Activated CD8-positive, alpha-beta memory T cell treated with anti-CD3 and anti-CD28 coated beads for 24 hours (primary cell): ENCODE measurements around the gene PAX3.

Source experiments
- DNase-seq: peaks from one replicate; pipeline ENCODE4 v3.0.0-alpha.2; 2020

Gene PAX3

DNA sequence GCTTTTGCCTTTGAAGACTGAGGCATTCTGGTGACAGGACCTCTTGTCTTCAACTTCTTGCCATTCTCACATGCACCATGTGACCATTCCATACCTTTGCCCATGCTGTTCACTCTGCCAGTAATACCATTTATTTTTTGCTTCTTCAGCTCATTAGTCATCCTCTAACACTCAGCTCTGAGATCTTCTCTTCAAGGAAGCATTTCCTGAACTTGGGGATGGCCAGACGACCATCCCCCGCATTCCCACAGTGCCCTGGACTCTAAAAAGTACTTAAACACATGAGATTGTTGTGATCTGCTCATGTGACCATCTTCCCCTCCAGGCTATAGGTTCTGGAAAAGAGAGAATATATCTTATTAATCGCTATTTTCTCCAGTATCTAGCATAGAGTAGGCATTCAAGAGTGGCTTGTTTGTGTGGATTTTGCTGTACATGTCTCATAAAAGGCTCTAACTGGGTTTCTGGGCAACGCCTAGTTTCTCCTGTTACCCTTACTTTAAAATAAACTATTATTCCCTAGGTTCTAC lies 33.9 kb downstream of the PAX3 start:
- DNase-seq = no peak

- no peak for DNase-seq
These were observed 37.3 kb downstream of the PAX3 start for GRCh38 chr2:222261504-222261903.

DNA sequence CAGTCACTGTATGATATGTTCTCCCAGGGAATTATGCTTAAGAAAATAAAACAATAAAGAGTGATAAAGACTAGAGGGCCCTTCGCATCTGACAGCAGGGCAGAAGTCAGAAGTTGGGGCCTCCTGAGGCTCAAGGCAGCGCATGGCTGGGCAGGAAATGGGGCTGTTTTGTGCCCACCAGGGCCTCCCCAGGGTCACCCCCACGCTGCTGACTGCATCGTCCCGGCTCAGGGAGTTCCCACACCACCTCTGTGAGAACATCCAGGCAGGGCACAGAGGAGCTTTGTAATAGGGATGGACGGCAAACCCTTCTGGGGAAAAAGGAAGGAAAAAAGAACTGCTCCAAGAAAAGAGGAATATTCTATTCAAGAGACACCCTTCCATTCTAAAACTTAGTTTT lies 41.2 kb downstream of the PAX3 start:
- no peak for DNase-seq

DNA sequence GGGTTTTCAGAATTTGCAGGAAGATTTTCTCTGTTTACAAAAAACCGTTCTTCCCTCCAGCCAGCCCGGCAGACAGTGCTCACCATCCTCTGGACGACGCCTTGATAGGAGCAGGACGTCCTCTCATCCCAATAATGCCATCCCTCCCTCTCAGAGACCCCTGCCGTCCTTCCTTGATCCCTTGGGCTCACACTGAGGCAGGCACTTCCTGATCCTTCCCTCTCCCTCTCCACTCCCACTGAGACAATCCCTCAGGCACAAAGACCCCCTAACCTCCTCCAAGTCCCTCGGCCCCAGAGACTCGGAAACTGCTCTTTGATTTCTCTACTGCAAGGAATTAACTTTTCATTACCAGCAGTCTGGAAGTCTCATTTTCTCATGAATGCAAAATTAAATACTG lies 42.5 kb downstream of the PAX3 start:
- DNase-seq = no peak

GRCh38 chr2:222255090-222255489 lies 43.7 kb downstream of the PAX3 start:
- DNase-seq = no peak

- DNase-seq = no peak
These were observed 48.5 kb downstream of the PAX3 start for GRCh38 chr2:222250313-222250712.

DNA sequence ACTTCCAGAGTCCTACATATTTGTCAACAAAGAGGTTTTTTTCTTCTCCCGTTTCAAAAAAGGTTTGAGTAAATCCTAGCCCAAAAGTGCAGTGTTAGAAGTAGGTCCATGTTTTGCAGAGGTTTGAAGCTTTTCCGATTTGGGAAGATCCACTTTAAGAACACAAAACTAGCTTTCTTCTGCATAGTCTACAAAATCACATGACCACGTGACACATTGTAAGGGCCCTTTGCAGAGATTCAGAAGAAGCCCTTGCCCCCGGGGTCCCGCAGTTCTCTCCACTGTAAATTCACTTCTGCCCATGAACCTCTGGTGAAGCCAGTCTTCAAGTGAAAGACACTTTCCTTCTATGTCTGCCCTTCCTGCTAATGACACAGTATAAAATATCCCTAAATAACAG lies 49.4 kb downstream of the PAX3 start:
- no peak for DNase-seq

DNA sequence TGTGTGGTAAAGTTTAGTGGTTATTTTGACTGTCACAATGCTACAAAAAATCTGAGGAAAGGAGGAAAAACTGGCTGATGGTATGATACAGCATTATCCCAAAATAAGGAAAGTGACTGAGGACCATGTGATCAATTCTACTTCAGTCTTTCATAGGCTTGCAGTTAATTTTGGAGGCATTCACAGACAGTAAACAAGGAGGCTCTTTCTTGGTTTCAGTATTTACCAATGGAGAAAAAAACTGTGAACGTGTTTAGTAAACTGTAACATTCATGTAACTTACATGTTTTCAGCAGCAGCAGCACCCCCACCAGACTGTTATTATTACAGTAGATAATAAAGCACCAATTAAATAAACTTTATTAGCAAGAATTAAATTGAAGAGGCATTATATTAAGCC lies 50.0 kb downstream of the PAX3 start:
- DNase-seq = no peak

- no peak for DNase-seq
These were observed 50.5 kb downstream of the PAX3 start for GRCh38 chr2:222248256-222248655.

- DNase-seq = no peak
These were observed 56.3 kb downstream of the PAX3 start for GRCh38 chr2:222242532-222242931.

- no peak for DNase-seq
These were observed 57.5 kb downstream of the PAX3 start for GRCh38 chr2:222241128-222241870.

- no peak for DNase-seq
These were observed 58.1 kb downstream of the PAX3 start for GRCh38 chr2:222240676-222241049.

GRCh38 chr2:222239945-222240675 lies 58.7 kb downstream of the PAX3 start:
- no peak for DNase-seq

DNA sequence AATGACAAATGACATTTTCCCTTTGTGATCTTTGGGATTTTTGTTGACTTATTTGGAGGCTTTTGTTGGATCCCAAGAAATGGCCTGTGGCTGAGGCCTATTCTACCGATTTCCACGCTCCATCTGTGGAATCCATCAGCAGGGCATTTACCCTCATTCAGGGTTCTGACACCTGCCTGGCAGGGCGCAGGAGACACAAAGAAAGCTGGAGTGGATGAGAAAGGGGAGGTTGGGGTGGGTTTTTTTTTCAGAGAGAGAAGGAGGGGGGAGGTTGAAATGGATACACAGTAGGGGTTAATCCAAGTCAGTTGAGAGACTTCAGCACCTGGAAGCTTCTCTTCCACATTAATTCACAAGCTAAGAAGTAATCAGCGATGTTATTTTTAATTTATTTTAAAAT lies 59.7 kb downstream of the PAX3 start:
- DNase-seq = no peak

DNA sequence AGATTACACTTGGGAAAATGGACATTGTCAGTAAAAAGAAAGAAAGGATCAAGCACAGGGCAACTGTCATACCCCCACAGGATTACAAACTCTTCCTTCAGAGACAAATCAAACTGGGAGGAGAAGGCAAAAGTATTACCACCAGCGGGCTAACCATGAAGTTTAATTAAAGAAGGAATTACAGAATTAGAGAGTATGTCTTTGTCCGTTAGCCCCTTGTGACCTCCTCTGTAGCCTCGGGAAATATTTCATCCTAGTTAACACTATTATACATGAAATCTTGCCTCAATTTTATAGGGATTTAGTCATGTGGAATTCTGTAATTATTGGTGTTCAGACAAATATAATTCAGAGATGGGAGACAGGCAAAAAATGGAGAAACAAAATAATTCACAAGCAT lies 60.7 kb downstream of the PAX3 start:
- DNase-seq = no peak

GRCh38 chr2:222232839-222233238 lies 66.0 kb downstream of the PAX3 start:
- DNase-seq = no peak

- no peak for DNase-seq
These were observed 66.4 kb downstream of the PAX3 start for GRCh38 chr2:222232372-222232771.

GRCh38 chr2:222228054-222228453 lies 70.7 kb downstream of the PAX3 start:
- DNase-seq = no peak

GRCh38 chr2:222218786-222219185 lies 80.0 kb downstream of the PAX3 start:
- no peak for DNase-seq

- DNase-seq = no peak
These were observed 81.1 kb downstream of the PAX3 start for GRCh38 chr2:222217712-222218111.

- DNase-seq = no peak
These were observed 83.9 kb downstream of the PAX3 start for GRCh38 chr2:222214885-222215284.

DNA sequence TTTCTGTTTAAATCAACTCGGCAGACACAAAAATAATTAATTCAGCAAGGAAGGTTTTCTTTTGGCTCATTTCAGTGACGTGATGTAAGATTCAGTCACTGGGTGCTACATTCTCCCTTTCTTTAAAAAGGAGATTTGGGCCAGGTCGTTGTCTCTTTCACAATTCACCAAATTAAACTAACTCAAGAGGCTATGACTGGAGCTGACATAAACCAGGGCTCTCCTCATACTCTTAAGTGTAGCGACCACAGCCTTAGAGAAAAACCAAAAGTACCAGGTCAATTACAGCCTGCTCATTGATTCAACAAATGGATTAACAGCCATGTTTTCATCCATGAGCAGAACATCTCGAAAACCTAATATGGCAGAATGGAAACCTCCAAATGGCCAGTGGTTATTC lies 85.7 kb downstream of the PAX3 start:
- DNase-seq = no peak

GRCh38 chr2:222212571-222212970 lies 86.2 kb downstream of the PAX3 start:
- DNase-seq = no peak

DNA sequence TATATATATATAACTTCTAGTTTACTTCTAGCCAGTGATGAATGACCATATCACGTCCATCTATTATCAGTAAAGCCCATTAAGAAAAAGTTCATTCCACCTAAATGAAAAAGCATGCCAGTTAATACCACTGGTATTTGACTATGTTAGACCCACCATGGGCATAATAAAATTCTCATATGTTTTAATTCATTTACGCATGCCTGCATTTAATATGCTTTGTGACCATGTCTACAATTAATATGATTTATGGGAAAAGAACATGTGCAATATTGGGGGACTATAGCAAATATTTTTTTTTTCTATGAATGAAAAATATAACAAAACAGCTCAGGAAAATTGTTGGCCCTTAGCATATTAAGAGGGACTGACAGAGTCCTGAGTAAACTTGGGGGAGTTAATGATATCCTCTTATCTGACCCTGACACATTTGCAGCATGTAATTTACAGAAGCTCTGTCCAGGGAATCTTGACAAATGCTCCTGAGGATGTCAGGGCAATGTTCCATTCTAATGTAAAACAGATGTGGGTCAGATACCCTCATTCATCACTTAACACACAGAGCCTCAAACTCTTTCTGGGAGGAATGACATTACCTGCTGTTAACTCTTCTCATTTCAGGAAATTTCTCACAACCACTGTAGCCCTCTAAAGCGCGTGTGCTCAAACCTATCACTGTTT lies 90.6 kb downstream of the PAX3 start:
- no peak for DNase-seq
